Activated T-cell treated with anti-CD3 and anti-CD28 coated beads for 48 hours (primary cell): ENCODE results near the gene APCDD1L.

Experiments
- DNase-seq: peaks from one replicate; pipeline ENCODE4 v3.0.0-alpha.2; 2020; ENCODE audit warnings: low read depth

The APCDD1L gene

GRCh38 chr20:58466729-58467571 is 48.2 kb downstream of the APCDD1L start:
- no peak for DNase-seq

- no peak for DNase-seq
Observed at GRCh38 chr20:58466095-58466708, 49.0 kb downstream of the APCDD1L start.

- no peak for DNase-seq
Observed at GRCh38 chr20:58464838-58465237, 50.4 kb downstream of the APCDD1L start.

DNA sequence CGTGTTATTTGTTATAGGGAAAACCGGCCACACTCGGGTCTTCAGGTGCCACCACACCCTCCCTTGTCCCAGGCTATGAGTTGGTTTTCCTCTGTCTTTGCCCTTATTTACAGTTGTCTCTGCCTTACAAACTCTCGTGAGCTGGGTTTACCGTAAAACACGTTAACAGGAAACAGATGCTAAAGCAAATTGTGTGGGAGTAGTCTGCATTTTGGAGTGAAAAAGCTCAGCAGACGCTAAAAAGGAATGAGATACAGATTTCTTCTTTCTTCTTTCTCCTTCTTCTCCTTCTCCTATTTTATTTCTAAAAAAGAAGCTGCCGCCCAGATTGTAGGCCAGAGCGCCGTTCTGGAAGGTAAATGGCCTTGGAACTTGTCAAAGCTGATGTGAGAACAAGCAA is 51.9 kb downstream of the APCDD1L start:
- no peak for DNase-seq

DNA sequence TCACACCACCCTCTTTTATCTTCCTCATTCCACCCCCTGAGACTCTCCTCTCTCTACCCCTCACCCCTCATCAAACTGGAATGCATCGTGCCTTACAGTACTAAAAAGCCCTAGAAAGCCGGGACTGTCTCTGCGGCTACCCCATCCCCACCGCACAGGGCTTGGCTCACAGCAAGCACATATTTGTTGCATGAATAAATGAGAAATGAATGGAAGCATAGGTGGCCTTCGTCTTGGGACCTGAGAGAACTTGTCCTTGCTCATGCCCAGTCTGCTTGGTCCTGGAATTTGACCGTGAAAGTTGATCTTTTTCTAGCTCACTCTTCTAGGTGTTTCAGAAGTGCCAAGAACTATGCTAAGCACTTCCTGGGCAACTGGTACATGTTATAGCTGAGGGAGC is 53.3 kb downstream of the APCDD1L start:
- no peak for DNase-seq

GRCh38 chr20:58461104-58461503 is 54.1 kb downstream of the APCDD1L start:
- DNase-seq = no peak

DNA sequence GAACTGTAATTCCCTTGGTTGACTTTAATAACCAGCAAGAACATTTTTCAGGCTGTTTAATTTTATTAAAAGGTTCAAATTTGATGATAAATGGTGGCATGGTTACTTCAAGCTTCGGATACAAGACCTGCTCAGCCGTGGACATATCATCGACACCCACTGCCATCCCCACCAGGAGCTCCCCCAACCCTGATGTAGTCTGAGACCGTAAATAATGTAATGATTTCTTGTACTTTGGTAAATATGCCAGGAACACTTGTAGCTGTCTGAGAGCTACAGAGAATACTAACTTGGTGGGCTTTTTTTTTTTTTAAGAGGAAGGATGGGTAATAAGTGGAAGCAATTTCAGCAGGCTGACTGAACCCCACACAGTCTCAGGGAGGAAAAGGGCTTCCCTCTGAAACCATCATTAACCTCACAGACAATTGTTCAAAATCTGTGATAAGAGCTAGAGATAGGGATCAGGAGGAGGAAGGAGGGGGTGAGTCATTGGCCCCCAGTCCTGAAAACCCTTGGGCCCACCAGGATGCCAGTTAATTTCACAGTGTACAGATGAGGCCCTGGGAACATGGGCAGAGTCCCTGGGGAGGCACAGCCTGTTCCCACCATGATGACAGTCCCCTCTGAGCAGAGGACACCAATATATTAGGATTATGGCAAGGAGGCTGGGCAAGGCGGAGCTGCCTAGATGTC is 56.0 kb downstream of the APCDD1L start:
- no peak for DNase-seq

DNA sequence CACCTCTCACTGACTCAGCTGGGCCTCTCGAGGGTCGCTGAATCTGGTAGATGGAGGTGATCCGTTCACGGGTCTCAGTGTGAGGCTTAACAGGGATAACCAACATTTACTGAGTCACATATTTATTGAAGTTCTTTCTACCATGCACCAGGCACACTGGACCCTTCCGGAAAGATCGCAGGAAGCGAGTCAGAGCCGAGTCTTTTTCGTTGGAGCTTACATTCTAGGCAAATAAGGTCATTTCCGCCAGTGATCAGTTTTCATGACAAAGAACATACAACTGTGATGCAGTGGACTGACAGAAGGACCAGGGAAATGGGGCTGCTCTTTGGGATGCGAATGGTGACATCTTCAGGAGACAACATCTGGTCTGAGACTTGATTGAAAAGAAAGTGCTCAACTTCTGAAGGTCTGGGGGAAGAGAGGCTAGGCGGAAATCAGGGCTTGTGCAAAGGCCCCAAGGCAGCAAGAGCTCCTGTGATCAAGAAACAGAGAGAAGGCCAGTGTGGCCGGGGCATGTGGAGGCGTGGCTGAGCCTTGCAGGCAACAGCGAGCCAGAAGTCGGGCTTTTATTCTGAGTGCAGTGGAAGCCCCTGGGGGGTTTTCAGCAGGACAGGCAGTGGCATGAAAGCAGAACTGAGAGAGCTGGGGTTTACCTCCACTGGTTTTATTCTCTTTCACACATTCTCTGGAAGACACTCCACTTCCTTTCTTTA is 56.7 kb downstream of the APCDD1L start:
- DNase-seq = no peak

GRCh38 chr20:58457083-58457695 is 58.0 kb downstream of the APCDD1L start:
- no peak for DNase-seq

DNA sequence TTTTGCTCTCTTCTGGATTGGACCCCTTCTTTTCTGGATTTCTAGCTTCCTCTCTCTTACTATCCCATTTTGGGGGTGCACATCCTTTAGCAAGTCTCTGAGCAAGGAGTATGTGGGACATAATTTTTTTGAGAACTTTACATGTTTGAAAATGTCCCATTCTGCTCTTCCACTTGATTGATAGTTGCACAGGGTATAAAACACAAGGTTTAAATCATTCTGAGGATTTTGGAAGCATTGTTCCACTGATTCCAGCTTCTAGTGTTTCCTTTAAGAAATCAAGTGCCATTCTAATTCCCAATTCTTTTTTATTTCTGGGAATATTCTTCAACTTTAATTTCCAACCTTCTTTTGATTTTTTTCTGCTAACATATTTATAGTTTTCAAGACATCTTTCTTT is 60.7 kb downstream of the APCDD1L start:
- no peak for DNase-seq

DNA sequence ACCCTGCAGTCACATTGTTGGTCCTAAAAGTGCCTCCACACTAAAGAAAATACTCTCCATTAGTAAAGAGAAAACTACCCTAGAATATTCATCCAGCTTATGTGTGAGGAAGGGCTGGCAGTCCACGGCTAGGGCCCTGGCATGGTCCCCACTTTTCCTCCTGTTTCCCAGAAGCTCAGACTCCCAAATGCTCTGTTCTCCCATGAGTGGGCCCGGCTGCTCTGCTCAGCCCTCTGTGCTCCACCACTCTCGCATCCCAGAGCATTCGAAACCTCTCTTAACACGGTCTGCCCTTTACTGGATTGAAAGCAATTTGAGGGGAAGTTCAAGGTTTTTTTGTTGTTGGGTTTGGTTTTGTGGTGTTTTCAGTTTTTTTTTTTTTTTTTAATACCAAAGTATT is 61.8 kb downstream of the APCDD1L start:
- no peak for DNase-seq

DNA sequence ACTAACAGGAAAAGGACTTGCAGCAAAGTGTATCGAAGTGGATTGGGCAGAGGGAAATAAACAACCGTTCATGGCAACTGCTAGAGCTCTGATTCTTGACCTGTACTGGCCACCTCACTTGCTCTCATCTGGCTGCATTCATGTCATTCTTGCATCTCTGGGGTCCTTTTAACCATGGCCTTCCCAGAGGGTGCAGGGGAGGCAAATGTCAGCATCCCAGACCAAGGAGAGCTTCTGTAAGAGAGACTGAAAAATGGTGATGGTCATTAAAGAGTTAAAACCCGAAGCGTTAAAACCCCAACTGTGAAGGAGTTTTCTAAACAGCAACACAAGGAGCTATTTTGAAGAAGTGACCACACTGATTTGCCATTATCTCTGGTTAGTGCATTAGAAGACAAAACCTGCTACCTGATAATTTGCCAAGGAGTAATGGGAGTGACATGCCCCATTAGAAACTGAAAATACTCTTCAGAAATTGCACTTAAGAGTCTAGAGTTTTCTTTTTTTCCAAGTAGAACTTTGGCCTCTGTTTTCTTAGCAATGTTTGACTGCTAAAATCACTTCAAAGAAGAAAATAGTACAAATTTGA is 62.4 kb downstream of the APCDD1L start:
- DNase-seq = no peak

GRCh38 chr20:58450254-58450653 is 64.9 kb downstream of the APCDD1L start:
- DNase-seq = no peak

DNA sequence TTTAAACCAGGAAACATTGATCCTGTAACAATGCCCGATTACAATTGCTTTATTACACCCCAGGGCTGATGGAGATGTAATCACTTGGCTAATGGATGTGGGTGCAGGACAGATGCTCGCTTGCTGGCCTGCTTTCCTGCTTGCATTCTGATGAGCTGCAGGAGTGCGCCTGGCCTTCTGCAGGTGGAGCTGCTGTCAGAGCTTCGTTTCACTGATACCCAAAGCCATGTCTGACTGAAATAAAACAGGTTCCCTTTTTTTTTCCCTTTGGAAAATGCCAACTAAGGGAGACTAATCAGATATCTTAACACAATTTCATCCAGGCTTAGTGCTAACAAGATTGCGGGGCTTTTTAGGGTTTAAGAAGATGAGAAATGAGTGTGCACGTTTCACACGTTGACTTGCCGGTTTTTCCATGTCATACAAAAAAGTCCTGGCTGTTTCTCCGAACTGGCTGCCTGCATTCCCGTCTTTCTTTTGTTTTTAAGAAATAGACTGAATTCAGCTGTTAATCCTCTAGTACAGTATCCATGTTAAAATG is 65.4 kb downstream of the APCDD1L start:
- no peak for DNase-seq

DNA sequence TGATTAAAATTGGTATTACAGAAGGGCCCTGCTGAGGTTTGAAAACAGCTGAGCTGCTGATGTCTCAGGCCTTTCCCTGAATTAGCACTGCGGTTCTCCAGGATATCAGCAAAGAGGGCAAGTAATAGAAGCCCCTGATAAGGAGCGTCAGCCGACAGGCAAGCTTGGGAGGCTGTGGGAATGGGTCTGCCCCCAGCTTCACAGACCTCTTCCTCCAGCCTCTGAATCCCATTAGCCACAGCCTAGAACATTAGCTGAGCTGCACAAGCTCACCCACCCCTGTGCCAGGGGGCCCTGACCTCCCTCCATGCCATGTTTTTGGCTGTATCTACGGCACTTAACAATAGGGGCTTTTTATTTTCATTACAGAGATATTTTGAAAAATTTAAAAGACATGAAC is 66.2 kb downstream of the APCDD1L start:
- DNase-seq = no peak

DNA sequence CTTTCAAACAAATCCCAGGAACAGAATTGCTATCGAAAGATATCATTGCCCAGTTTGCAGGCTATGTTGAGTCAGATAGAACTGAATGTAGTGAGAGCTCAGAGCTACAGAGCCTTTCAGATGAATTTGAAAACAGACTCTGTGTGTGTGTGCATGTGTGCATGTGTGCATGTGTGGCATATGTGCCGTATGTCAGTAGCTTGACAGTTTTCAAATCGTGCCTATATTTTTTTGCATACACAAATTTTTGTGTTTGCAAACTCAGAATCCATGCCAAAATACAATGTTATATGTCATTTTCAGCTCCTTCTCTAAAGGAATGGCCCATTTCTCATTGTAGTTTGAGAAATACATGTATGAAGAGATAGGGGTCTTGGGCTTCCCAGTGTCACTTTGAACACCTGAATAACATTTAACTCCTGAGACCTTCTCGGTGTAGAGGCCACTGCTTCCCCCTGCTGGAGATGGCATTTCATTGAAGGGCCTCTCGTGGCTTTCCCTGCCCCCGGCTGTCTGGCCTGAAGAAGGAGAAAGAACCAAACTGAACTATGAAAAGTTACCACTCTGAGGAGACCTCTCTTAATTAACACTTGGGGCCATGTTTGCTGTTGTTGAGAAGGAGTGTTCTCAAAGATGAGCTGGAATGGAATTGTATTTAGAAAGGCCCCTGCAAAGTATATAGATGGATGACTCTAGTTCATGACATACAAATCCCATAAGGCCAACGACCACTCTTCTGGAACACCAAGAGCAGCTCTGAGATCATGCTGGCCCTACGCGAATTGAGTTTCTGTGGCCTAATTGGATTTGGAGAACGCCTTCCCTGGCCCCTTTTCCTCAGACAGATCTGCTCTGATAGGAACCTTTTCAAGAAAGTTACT is 67.4 kb downstream of the APCDD1L start:
- peak; percentile 25 for DNase-seq

- DNase-seq = no peak
Observed at GRCh38 chr20:58446960-58447265, 68.3 kb downstream of the APCDD1L start.

DNA sequence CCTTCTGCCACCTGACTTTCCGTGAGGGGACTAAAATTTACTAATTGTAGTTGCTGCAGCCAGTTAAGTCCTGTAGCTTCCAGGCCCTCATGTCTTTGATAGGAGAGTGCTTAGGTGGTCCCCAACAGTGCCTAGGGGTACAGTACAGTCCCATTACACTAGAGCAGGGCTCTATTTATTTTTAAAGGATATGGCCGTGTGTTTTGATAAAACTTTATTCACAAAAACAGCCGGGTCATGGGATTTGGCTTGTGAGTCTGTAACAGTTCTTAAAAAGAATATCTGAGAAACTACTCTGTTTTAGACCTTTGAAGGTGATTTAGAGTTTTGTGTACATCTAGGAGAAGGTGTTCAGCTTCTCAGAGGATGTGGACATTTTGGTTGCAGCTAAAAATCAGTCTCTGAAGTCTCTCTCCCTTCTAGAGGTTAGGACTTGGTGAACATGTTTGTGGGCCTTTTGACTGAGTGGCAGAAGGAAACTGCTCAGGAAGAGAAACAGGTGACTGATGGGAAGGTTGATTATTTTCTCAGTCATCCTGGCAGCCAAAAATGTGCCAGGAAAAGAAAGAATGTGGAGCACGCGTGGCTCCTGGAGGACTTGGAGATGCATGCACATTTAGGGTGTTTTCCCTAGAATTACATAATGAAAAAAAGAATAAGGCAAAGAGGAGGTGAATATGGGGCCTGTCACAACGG is 68.8 kb downstream of the APCDD1L start:
- DNase-seq = no peak

DNA sequence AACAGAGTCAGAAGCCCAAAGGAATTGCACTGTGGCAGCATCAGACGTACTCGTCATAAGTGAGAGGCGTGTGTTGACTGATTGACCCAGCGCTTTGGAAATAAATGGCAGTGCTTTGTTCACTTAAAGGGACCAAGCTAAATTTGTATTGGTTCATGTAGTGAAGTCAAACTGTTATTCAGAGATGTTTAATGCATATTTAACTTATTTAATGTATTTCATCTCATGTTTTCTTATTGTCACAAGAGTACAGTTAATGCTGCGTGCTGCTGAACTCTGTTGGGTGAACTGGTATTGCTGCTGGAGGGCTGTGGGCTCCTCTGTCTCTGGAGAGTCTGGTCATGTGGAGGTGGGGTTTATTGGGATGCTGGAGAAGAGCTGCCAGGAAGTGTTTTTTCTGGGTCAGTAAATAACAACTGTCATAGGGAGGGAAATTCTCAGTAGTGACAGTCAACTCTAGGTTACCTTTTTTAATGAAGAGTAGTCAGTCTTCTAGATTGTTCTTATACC is 70.4 kb downstream of the APCDD1L start:
- DNase-seq = no peak

- DNase-seq = no peak
Observed at GRCh38 chr20:58441723-58442122, 73.5 kb downstream of the APCDD1L start.
